ENCODE measurements around the gene GPR84.

GPR84 gene

DNA sequence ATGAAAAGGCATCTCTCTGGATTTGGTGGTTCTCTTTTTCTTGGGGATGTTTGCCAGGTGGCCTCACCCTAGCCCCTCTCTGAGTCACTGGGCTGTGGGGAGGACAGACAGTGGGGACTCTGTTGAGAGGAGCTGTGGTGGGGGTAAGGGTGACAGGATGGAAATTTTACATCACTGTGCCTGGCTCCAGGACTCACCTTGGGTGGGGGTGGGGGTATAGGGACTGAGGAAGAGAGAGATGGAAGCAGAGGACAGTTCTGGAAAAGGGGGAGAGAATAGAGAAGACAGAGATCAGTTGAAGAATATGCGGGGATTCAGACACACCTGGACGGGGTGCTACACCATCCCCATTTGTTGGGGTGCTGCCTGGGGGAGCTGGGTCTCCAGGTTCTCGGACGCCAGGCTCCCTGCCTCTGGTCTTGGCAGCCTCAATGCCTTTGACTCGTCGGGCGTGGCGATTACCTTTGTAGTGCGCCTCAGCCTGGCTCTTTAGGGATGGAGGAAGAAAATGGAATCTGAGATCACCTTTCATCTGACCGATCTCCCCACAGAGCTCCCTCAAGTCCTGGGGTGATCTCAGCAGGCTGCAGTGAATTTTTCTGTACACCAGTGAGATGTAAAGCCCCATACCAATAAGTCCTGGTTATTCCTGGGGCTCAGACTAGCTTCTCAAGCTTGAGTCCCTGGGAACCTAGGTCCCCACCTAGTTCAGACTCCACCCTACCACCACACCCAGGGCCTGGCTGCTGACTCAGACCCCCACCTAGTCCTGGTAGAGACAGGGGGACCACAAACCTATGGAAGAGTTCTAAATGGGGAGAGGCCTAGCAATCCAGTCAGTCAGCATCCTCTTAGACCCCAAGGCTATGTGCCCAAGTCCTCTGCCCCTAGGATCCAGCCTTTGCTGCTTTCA, 9.6 kb upstream of the GPR84 start:
- H3K27me3 ChIP-seq (ENCODE audit: control insufficient read depth in 1 of 2, insufficient read depth in 2 of 2, low read length in 2 of 2), result no peaks in the 10 kb centered on the region
- H3K27ac ChIP-seq (ENCODE audit: low read length), result peak overlapping the region; percentile 6
- H3K9me3 ChIP-seq (ENCODE audit: control insufficient read depth in 2 of 2, low read length in 2 of 2), result no peaks in the 10 kb centered on the region
- H3K4me1 ChIP-seq (ENCODE audit: control insufficient read depth, insufficient read depth, low read length), result peaks cover 54% of the 10 kb centered on the region
- H3K9ac ChIP-seq (ENCODE audit: low read length in 2 of 2), result peak overlapping the region; percentile 6 to 21
- peaks cover 0 to 2% of the 10 kb centered on the region in 2 donors for H3K36me3 ChIP-seq (ENCODE audit: control insufficient read depth in 2 of 2, insufficient read depth in 2 of 2, low read length in 2 of 2)
- H3K4me3 ChIP-seq (ENCODE audit: low read length in 2 of 2), result no peak overlapping the region

- H3K9ac ChIP-seq (ENCODE audit: low read length in 2 of 2), result no peak overlapping the region
Observed at GRCh38 chr12:54372113-54372806, 8.0 kb upstream of the GPR84 start.

DNA sequence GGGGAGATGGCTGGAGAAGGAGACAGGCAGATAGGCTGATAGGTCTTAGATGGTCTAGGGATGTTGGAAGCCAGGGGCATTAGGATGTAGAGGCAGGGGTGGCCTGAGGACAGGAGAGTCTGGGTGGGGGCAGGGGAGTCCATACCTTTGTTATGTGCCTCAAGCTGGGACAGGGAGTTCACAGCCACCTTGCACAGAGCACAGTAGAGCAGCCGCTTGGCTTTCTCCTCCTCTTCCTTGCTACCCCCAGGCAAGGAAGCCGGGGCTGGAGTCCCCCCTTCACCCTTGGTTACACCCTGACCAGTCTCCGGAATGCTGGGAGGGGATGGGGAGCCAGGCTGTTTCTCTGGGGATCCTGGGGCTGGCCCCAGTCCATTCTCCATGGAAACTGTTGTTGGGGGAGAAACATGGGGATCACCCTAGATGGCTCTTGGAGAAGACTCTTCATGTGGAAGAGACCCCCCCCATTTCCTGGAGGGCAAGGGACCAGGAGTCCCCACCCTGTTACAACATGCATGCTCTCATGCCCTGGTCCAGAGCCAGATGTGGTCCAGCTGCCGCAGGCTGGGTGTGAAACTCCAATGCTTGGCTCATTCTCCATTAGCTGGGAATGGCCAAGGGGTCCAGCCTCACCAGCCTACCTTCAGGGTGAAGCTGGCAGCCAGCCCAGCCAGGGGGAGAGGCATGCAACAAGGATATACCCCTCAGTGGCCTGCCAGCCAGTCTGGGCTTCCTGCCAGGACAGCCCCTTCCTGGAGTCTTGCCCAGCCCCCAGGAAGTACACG, 7.2 kb upstream of the GPR84 start:
- H3K36me3 ChIP-seq (ENCODE audit: control insufficient read depth in 2 of 2, insufficient read depth in 2 of 2, low read length in 2 of 2), result peaks cover 0 to 2% of the 10 kb centered on the region in 2 donors
- peaks cover 50% of the 10 kb centered on the region for H3K4me1 ChIP-seq (ENCODE audit: control insufficient read depth, insufficient read depth, low read length)
- no peaks in the 10 kb centered on the region for H3K27me3 ChIP-seq (ENCODE audit: control insufficient read depth in 1 of 2, insufficient read depth in 2 of 2, low read length in 2 of 2)
- peak overlapping the region in 1 of 2 donors; percentile 3 for H3K4me3 ChIP-seq (ENCODE audit: low read length in 2 of 2)
- H3K27ac ChIP-seq (ENCODE audit: low read length), result peak overlapping the region; percentile 62
- peak overlapping the region in 1 of 2 donors; percentile 16 for H3K9ac ChIP-seq (ENCODE audit: low read length in 2 of 2)
- H3K9me3 ChIP-seq (ENCODE audit: control insufficient read depth in 2 of 2, low read length in 2 of 2), result no peaks in the 10 kb centered on the region

More at GRCh38 chr12:54372113-54372806, 8.0 kb upstream of the GPR84 start:
- Histone ChIP-seq H3K9me3 (ENCODE audit: control insufficient read depth in 2 of 2, low read length in 2 of 2) (no peaks in the 10 kb centered on the region), H3K36me3 (ENCODE audit: control insufficient read depth in 2 of 2, insufficient read depth in 2 of 2, low read length in 2 of 2) (peaks cover 0 to 2% of the 10 kb centered on the region in 2 donors), H3K4me1 (ENCODE audit: control insufficient read depth, insufficient read depth, low read length) (peaks cover 50% of the 10 kb centered on the region), H3K27ac (ENCODE audit: low read length) (peak overlapping the region; percentile 62), H3K4me3 (ENCODE audit: low read length in 2 of 2) (no peak overlapping the region), H3K27me3 (ENCODE audit: control insufficient read depth in 1 of 2, insufficient read depth in 2 of 2, low read length in 2 of 2) (no peaks in the 10 kb centered on the region)

GRCh38 chr12:54370171-54370730, 6.0 kb upstream of the GPR84 start:
- H3K27ac ChIP-seq (ENCODE audit: low read length), result peak overlapping the region; percentile 37
- peak overlapping the region in 1 of 2 donors; percentile 57 for H3K9ac ChIP-seq (ENCODE audit: low read length in 2 of 2)
- H3K4me1 ChIP-seq (ENCODE audit: control insufficient read depth, insufficient read depth, low read length), result peaks cover 43% of the 10 kb centered on the region
- peaks cover 0 to 2% of the 10 kb centered on the region in 2 donors for H3K36me3 ChIP-seq (ENCODE audit: control insufficient read depth in 2 of 2, insufficient read depth in 2 of 2, low read length in 2 of 2)
- peak overlapping the region; percentile 44 to 70 for H3K4me3 ChIP-seq (ENCODE audit: low read length in 2 of 2)
- H3K27me3 ChIP-seq (ENCODE audit: control insufficient read depth in 1 of 2, insufficient read depth in 2 of 2, low read length in 2 of 2), result no peaks in the 10 kb centered on the region
- no peaks in the 10 kb centered on the region for H3K9me3 ChIP-seq (ENCODE audit: control insufficient read depth in 2 of 2, low read length in 2 of 2)

DNA sequence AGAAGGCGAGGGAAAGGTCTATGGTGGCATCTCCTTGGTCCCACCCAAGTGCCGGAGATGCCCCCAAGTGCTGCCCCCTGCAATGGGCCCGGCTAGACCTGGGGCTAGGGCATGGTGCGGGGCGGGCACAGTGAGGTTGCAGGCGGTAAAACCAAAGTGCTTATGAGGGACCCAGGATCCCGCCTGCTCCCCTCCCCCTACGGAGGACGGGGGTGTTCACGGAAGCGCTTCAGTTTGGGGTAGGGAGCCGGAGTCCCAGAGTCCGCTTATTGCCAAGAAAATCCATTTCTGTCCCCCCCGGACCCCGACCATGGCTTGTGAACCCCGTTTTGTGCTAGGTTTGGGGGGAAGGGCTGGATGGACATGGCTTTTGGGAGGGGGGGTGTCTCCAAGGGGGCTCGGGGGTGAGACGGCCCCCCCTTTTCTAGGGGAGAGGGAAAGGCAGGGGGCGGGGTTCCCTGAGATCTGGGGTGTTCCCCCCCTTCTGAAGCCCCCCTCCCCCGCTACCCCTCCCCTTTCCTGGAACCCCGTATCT, 5.4 kb upstream of the GPR84 start:
- Histone ChIP-seq H3K4me1 (ENCODE audit: control insufficient read depth, insufficient read depth, low read length) (peaks cover 38% of the 10 kb centered on the region), H3K9ac (ENCODE audit: low read length in 2 of 2) (peak overlapping the region in 1 of 2 donors; percentile 57)

DNA sequence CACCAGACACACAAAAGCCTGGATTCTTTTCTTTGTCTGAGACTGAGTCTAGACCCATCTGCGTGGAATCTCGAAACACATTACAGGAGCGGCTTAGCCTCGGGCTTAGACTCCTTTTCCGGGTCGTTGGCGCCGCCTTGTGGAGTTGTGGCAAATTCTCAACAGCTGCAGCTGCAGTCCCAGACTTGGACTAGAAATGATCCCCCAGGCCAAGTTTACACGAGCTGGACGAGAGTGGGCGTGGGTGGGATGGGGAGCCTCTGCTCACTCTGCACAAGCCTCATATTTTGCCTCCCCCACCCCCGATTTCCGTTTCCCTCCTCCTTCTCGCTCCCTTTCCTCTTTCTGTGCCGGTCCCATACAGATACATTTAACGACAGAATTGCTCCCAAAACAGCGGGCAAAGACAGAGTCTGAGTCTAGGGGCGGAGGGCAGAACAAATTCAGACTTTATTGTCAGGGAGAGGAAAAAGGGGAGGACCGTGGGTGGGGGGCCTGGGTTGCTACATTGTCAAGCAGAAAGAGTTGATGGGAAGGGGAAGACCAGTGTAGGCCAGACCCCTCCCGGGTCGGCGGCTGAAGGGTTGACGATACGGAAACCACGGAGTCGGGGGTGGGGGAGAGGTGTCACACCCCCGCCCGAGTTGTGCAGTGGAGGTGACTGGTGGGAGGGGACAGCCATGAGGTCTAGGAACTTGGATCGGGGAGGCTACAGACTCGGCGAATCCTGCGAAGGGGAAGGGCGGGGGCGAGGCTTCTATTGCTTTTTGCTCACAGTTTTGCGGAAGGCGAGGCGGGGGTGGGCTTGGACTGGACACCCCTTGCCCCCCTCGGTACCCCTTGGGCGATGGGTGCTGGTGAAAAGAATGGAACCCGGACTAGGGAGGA, 4.7 kb upstream of the GPR84 start:
- peak overlapping the region; percentile 6 for H3K27ac ChIP-seq (ENCODE audit: low read length)
- H3K4me1 ChIP-seq (ENCODE audit: control insufficient read depth, insufficient read depth, low read length), result peaks cover 36% of the 10 kb centered on the region

More for the DNA sequence above, 5.4 kb upstream of the GPR84 start:
- no peaks in the 10 kb centered on the region for H3K9me3 ChIP-seq (ENCODE audit: control insufficient read depth in 2 of 2, low read length in 2 of 2)
- H3K36me3 ChIP-seq (ENCODE audit: control insufficient read depth in 2 of 2, insufficient read depth in 2 of 2, low read length in 2 of 2), result peaks cover 0 to 2% of the 10 kb centered on the region in 2 donors
- H3K27ac ChIP-seq (ENCODE audit: low read length), result peak overlapping the region; percentile 6
- no peaks in the 10 kb centered on the region for H3K27me3 ChIP-seq (ENCODE audit: control insufficient read depth in 1 of 2, insufficient read depth in 2 of 2, low read length in 2 of 2)
- peak overlapping the region; percentile 44 to 55 for H3K4me3 ChIP-seq (ENCODE audit: low read length in 2 of 2)

DNA sequence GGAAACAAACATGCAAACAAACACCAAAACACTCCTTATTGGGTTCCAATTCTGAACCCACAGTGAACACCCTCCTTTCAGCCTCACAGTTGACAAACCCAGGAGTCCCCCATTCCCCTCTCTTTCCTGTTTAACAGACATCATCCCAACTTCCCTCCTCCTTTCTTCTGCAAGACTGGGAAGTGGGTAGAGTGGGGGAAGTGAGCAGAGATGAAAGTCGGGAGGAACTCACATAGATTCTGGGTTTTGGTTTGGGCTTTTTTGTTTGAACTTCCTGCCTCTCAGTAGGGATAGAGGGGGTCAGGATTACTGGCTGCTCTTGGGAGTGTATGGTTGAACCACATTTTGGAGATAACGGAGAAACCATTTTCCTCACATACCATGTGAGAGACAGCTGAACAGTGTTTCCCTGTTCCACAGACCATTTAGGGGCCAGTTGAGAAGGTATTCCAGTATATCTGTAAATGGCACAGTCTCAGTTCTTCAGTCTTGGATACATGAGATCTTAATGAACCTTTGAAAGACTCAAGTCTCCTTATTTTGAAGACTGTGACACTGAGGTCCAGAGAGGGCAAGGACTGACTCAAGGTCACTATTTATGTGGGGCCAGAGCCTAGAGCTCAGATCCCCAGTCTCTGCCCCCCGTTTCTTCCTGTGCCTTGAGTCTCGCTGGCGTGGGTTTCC, 3.9 kb upstream of the GPR84 start:
- Histone ChIP-seq H3K4me1 (ENCODE audit: control insufficient read depth, insufficient read depth, low read length) (peaks cover 38% of the 10 kb centered on the region), H3K27ac (ENCODE audit: low read length) (no peak overlapping the region), H3K36me3 (ENCODE audit: control insufficient read depth in 2 of 2, insufficient read depth in 2 of 2, low read length in 2 of 2) (no peaks in the 10 kb centered on the region), H3K27me3 (ENCODE audit: control insufficient read depth in 1 of 2, insufficient read depth in 2 of 2, low read length in 2 of 2) (no peaks in the 10 kb centered on the region), H3K9me3 (ENCODE audit: control insufficient read depth in 2 of 2, low read length in 2 of 2) (no peaks in the 10 kb centered on the region), H3K9ac (ENCODE audit: low read length in 2 of 2) (peak overlapping the region; percentile 16 to 55), H3K4me3 (ENCODE audit: low read length in 2 of 2) (peak overlapping the region in 1 of 2 donors; percentile 55)

More for the DNA sequence above, 4.7 kb upstream of the GPR84 start:
- peak overlapping the region in 1 of 2 donors; percentile 55 for H3K4me3 ChIP-seq (ENCODE audit: low read length in 2 of 2)
- H3K27me3 ChIP-seq (ENCODE audit: control insufficient read depth in 1 of 2, insufficient read depth in 2 of 2, low read length in 2 of 2), result no peaks in the 10 kb centered on the region
- H3K9me3 ChIP-seq (ENCODE audit: control insufficient read depth in 2 of 2, low read length in 2 of 2), result no peaks in the 10 kb centered on the region
- H3K9ac ChIP-seq (ENCODE audit: low read length in 2 of 2), result peak overlapping the region; percentile 16 to 55
- peaks cover 0 to 2% of the 10 kb centered on the region in 2 donors for H3K36me3 ChIP-seq (ENCODE audit: control insufficient read depth in 2 of 2, insufficient read depth in 2 of 2, low read length in 2 of 2)

DNA sequence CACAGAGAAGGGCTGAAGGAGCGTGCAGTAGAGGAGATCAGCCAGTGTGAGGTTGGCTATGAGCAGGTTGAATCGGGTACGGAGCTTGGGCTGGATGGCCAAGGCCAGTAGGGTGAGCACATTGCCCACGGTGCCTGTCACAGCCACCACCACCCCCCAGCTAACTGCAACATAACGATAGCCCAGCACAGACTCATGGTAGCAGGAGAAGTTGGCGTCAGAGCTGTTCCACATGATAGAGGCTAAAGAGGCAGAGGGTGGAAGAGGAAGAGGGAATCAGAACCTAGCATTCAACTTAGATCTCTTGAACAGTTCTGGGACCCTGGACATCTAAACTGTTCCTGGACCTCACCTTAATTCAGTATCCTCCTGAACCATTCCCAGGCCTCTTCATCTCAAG, 668 bp downstream of the GPR84 start:
- Histone ChIP-seq H3K4me3 (ENCODE audit: low read length in 2 of 2) (no peak overlapping the region), H3K9me3 (ENCODE audit: control insufficient read depth in 2 of 2, low read length in 2 of 2) (no peaks in the 10 kb centered on the region), H3K27ac (ENCODE audit: low read length) (no peak overlapping the region), H3K36me3 (ENCODE audit: control insufficient read depth in 2 of 2, insufficient read depth in 2 of 2, low read length in 2 of 2) (no peaks in the 10 kb centered on the region), H3K27me3 (ENCODE audit: control insufficient read depth in 1 of 2, insufficient read depth in 2 of 2, low read length in 2 of 2) (no peaks in the 10 kb centered on the region), H3K4me1 (ENCODE audit: control insufficient read depth, insufficient read depth, low read length) (peaks cover 16% of the 10 kb centered on the region), H3K9ac (ENCODE audit: low read length in 2 of 2) (no peak overlapping the region)

GRCh38 chr12:54363047-54363446, 1.2 kb downstream of the GPR84 start:
- Histone ChIP-seq H3K27me3 (ENCODE audit: control insufficient read depth in 1 of 2, insufficient read depth in 2 of 2, low read length in 2 of 2) (no peaks in the 10 kb centered on the region), H3K4me1 (ENCODE audit: control insufficient read depth, insufficient read depth, low read length) (peaks cover 11% of the 10 kb centered on the region), H3K9me3 (ENCODE audit: control insufficient read depth in 2 of 2, low read length in 2 of 2) (no peaks in the 10 kb centered on the region), H3K4me3 (ENCODE audit: low read length in 2 of 2) (no peak overlapping the region), H3K27ac (ENCODE audit: low read length) (no peak overlapping the region), H3K9ac (ENCODE audit: low read length in 2 of 2) (no peak overlapping the region), H3K36me3 (ENCODE audit: control insufficient read depth in 2 of 2, insufficient read depth in 2 of 2, low read length in 2 of 2) (no peaks in the 10 kb centered on the region)
